ENCODE results near the gene S100A10.

The S100A10 gene

DNA sequence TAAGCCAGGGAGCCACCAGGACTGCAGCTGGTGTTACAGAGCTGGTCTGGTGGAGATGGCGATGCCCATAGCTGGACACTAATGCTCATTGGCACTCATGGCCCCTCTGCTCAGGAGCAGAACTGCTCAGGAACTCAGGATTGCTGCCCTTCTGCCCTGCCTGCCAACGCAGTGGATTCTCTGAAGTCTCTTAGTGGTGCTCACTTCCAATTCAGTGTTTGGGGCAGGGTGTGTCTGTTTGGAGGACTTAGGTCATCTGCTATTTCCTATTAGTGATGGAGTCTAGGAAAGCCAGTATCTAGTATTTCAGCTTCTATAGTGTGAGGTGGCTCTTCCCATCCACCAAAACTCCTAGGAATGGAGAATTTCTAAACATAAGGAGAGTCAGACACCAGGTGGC, 29.1 kb downstream of the S100A10 start:
- no peak for DNase-seq (ENCODE audit: low read depth)

DNA sequence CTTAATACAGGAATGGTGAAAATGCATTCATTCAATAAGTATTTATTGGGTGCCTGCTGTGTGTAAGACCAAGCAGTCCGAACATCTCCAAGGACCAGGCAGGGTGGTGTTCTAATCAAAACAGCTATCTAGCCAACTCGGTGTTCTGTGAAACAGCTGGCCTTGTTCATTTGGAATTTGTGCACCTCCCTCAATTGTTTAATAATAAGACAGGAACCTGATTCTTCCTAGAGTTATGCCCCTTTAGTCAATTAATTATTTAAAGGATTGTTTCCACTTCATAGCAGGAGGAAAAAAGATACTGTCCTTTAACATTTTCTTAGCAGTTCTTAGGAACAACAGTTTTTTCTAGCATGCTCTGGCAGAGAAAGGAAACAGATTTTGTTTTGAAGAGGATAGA, 30.4 kb downstream of the S100A10 start:
- no peak for DNase-seq (ENCODE audit: low read depth)

DNA sequence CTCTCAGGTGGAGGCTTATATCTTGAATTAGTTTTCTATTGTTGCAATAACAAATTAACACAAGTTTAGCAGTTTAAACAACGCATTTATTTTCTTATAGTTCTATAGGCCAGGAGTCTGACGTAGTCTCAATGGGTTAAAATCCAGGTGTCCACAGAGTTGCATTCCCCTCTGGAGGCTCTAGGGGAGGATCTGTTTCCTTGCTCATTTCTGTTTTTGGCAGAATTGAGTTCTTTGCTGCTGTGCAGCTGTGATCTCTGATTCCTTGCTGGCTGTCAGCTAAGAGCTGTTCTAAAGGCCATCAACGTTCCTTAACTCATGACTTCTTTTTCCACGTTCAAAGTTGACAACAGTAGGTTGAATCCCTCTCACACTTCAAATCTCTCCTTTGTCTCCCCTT, 31.8 kb downstream of the S100A10 start:
- DNase-seq (ENCODE audit: low read depth) = no peak

DNA sequence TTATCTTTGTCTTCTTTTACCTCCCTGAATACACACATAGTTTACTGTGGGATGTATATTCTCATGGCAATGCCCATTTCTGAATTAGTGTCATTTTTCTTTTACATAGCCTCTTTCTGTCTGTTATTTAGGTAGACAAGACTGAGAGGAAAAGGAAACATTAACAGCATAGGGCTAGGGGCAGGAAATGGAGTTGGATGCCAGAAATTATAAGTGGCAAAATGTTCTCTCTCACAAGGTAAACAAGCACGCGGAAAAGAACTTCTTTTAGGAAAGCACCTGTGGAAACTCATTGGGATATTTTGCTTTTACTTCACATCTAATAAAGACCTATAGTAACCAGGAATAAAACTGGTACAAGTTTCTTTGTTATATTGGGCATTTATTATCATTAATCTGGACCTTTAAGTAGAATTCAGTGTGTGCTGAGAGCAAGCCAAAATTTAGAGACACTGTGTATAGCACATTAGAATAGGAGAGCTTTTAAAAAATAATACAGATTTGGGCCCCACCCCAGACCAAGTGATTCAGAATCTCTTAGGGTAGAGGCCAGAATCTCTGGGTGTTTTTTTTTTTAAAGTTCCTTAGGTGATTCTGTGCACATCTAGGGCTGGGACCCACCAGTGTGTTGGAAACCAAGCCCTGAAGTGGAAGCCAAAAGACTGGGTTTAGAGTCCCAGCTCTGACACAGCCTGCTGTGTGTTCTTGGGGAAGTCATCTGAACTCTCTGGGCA, 32.7 kb downstream of the S100A10 start:
- DNase-seq (ENCODE audit: low read depth) = no peak

DNA sequence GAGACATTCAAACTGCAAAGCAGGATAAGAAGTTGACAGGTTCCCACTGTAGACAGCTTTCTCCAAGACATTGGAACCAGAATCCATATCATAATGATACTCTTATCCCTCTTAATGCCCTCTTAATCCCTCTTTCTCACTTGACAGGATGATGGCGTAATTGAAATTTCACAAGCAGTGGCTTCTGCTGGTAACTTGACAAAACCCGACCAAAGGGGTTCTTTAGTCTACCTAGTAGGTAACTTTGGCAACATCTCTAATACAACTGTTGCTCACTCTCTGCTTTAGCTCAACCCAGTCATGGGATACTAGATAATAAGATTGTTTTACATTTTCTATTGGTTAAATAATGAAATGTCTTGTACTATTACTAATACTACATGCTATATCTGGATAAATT, 34.7 kb downstream of the S100A10 start:
- no peak for DNase-seq (ENCODE audit: low read depth)

DNA sequence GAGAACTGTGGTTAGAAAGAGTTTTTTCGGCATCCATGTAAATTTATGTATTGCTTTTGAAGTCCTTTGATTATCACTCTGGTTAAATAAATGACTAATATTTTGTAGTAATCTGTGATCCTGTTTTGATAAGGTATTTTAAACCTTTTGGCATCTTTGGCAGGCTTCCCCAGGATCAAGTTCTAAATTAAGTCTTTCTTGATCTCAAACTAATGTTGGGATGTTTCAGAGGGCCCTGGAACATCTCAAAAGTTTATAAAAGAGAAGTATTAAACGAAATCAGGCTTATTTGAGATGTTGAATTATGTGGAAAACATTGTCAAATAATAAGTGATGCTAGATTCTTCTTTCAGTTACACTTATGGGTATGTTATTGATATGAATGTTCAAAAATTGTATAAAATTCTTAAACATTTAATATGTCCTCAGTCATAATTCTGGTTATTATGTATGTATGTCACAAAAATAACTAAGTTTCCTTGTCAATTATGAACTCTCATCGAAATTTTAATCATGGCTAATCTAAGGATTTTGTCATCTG, 36.6 kb downstream of the S100A10 start:
- DNase-seq (ENCODE audit: low read depth) = no peak

DNA sequence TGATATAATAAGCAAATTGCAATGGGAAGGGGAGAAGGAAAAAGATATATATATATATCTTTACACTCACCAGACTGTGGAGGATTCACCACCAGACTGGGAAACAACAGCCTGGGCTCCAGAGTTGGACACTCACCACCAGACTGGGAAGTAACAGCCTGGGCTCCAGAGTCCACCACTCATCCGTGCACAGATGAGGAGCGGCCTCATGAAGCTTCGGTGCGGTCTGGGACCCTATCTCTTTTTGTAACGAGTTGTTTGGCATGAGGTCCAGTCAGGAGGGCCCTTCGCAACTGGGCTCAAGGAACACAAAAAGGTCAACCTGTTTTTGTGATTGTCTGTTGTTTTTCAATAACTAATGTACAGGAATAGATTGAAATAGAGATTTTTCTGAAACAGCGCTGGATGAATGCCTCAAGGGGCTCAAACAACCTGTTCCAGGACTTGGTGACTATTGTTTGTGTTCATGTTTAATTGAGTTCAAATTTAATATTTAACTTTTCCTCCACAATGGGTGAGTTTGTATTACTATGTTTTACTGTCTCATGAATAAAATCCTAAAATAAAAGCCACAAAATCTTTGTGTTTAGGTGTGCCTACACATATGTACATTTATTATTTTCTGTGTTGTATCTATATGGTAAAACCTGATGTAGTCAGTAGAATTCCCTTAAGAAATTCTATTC, 40.1 kb downstream of the S100A10 start:
- DNase-seq (ENCODE audit: low read depth) = no peak

DNA sequence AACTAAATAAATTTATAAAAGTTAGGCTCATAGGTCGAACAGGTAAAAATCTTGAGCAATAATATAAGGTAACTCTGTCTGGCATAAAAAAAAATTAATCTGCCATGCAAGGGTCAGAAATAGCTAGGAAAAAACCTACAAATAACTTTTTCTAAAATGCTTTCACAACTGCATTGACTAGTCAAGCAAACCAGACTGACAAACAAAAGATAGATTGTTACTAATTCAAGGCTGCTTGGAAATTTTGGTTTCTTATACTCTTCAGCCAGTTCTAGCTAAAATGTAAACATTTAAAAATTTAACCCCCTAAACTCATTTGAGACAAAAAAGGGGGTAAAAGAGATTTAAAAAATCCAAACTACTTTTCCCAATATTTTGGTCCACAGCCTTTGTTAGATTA, 40.8 kb downstream of the S100A10 start:
- DNase-seq (ENCODE audit: low read depth) = no peak

DNA sequence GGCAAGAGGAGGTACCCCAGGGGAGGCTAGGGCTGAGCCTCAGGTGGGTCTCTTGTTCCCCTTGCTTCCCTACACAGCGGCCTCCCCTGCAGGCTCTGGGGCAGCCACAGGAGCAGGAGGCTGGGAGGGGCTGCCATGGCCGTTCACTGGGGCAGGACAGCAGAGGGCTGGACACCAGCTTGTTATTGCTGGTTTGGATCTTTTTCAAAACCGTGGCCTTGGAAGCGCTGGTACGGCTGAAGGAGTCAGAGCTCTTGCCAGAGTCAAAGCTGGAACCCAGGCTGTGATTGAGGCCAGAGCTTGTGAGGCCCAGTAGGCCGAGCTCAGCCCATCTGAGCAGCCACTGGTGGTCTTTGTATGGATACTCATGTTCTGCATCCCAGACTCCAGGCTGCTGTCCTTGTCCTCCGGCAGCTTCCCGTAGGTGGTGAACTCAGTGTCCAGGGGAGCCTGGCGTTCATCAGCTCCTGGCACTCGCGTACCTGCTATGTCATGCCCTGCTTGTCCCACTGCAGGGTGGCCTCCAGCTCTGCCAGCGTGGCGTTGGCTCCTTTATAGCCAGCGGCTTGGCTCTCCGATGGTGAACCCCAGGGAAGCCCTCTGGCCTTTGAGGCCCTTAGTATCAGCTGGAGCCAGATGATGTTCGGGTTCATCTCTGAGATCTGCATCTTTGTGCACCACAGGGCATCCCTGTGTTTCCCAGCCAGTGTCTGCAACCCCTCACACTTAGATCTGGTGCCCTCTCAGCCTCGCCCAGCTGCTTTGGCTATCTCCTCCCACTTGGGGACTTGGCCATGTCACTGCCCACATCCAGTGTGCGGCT, 44.1 kb downstream of the S100A10 start:
- no peak for DNase-seq (ENCODE audit: low read depth)

DNA sequence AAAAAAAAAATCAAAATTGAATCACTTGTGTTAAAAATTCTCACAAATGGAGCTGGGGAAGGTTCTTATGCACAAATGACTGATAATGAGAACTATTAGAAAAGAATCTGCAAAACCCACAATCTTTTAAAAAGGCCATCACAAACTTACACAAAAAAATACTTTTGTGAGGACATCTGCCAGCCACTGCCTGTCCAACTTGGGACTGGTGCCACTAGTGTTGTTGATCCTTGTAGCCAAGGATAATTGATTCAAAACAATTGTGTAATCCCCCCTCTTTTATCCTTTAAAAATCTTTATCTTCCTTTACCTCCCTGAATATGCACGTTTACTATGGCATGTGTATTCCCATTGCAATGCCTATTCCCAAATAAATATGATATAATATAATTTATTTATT, 45.2 kb downstream of the S100A10 start:
- no peak for DNase-seq (ENCODE audit: low read depth)

DNA sequence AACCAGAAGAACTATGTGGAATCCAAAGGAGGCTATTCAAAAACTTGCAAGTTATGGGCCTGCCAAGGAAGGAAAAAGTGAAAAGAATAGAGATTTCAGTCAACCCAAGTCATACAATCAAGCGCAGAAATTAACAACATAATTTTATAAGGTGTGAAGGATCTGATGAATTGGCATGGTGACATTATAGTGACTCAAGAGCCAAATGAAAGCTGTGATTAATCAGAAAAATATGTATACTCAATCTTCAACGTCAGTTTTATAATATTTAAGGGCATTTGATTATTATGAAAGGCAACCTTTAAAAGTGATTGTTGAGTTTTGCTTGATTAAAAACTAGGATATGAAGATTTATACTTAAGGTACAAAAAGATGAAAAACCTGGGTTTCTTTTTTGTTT, 46.5 kb downstream of the S100A10 start:
- no peak for DNase-seq (ENCODE audit: low read depth)

DNA sequence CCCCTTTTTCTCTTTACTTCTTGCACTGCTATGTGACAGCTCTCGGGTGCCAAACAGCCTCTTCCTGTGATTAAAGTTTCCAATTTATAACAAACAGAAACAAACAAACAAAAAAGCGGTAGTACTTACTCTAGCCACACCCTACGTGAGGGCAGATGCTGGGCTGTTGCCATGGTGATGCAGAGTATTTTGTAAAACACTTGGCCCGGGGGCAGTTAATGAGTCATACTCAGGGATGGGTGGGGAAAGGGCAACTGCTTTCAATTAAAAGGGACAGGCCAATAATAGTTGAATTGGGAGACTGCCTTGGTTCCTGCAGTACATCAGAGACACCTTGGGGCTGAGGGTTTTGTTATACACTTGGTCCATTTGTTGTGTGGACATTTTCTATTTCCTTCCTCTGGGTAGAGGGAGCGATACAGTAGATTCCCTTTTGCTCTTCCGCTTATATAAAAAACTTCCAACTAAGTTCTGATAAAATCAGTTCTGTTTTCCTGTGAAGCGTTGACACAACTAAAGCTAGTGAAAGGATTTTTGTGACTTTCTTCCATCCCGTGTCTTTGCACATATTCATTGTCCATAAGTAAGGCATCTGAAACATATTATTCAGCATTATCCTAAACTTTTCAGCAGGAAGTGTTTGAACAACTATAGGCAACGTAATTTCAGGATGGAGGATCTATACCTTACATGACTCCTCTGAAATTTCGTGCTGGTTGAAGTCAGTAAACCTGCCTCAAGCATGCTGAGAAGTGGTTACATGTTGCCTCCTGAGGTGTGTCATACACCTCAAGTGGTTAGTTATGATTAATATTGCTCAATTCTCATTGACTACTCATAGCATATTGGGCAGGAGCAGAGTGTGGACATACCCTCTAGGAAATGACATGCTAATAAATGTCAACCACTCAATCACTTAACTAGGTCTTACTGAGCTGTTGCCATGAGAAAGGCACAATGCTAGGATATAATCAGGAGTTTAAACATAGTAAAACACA, 47.6 kb downstream of the S100A10 start:
- peak; percentile 81 for DNase-seq (ENCODE audit: low read depth)

DNA sequence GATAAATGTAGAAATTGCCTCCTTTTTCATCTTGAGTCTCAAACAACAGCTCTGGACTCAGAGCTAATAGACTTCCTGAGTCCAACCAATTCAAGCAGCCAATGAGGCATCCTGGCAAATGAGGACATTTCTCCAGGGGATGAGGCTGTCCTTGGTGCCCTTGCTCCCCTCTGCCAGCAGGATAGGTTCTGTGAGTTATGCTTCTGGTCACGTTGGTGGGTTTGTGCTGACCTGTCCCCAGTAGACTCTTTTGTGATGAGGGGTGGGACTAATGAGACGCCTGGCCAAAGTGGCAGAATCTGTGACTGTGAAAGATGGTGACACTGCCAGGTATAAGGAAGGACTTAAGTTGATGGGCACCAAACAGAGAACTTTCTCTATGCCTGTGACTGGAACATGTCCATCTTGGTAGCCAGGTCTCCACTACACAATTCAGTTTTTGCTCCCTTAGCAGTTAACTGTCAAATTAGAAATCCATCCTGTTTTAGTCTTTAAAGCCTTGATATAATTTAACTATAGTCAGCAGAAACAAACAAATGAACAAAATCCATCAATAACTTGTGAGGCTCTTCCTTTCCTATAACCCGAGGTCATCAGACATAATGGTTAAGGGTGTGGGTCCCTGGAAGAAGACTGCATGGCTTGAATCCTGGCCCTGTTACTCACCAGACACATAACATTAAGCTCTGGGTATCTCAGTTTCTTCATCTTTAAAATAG, 48.6 kb downstream of the S100A10 start:
- DNase-seq (ENCODE audit: low read depth) = no peak

DNA sequence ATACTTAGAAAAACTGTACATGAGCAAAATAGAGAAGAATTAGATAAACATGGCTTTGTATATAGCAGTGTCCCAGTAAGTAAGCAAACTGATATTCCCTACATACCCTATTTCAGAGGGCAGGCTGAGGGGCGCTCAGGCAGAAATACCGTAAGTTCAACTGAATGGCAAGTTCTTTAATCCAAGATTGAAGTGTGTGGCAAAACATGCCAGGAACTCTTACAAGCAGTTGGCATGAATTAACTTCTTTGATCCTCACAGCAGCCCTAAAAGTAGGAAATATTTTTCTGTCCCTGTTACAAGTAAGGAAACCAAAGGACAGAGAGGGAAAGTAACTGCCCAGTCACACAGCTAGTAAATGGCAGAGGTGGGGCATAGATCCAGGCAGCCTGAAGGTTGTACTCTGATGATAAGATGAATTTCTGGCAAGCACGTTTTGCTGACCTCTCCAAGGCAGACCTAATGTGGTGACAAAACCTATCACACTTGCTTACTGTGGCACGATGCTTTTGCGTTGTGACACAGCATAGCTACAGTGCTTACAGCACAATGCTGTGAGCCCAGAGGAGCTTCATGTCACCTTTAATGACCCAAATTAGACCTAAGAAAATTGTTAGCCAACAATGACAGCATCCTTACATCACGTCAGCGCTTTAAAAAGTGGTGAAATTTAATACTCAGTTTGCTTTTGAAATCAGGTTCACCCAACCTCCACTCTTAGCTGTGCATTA, 49.4 kb downstream of the S100A10 start:
- DNase-seq (ENCODE audit: low read depth) = no peak

DNA sequence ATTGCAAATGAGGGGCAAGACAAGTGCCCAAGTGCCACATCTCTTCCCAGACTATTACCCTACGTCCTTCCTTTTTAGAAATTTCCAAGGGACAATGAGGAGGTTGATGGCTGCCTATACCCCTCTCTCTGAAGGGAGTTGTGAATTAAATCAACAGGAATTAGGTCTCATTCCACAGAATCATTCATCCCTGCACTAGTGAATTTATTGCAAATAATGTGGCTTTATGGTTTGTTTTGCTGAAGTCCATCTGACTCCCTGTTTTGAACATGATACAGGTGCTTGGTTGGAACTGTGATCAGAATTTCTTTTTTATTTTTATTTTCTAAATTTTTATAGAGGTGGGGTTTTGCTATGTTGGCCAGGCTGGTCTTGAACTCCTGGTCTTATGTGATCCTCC, 50.1 kb downstream of the S100A10 start:
- no peak for DNase-seq (ENCODE audit: low read depth)

DNA sequence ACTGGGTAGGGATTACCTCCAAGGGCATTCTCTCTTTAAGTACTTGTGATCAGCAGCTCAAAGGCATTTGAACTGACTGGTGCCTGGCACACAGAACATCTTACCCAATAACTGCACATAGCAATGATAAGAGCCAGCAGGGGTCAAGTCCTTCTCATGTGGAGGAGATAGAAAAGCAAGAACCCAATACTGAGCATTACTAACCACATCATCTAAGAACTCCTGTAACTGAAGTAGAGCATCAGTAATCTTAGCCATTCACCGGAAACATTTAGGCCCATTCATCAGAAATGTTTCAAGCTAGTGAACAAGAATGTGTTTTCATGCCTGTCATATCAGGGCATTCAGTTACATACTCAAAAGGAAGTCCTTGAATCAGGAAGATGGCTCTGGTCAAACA, 50.8 kb downstream of the S100A10 start:
- no peak for DNase-seq (ENCODE audit: low read depth)

DNA sequence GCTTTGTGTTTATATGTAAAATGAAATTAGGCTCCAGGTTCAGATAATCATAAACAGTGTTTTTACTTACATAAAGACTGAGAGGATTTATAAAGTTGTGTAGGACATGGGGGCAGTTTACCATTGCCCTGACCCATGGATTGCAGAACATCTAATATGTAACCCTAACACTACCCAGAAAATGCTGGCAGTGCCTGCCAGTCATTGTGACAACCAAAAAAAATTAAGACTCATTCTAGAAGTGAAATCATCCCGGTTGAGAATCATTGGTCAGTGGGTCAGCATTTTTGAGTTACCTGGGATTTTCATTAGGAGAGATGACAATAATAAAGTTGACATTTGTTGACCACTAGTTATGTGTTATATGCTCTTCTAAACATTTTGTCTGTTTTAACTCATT, 53.1 kb downstream of the S100A10 start:
- no peak for DNase-seq (ENCODE audit: low read depth)

DNA sequence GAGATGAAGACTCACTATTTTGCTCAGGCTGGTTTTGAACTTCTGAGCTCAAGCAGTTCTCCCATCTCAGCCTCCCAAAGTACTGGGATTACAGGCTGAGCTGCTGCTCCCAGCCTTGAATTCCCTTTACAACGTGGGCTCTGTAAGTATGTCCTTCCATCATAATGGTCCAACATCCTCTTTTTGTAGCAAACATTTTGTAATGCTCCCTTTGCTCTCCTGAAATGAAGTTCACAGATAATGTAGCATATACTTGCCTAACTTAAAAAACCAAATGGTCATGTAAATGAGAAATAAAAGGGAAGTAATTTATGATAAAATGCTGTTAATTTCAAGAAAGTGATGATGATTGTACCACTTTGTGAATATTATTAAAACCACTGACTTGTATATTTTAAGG, 53.9 kb downstream of the S100A10 start:
- no peak for DNase-seq (ENCODE audit: low read depth)

DNA sequence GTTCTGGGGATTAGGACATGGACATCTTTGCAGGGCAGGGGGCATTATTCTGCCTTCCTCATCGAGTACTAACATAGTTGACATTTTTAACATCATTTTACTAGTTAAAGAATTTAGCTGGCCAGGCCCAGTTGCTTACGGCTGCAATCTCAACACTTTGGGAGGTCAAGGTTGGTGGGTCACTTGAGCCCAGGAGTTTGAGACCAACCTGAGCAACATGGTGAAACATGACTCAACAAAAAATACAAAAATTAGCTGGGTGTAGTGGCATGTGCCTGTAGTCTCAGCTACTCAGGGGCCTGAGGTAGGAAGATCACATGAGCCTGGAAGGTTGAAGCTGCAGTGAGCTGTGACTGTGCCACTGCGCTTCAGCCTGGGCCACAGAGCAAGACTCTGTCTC, 54.5 kb downstream of the S100A10 start:
- no peak for DNase-seq (ENCODE audit: low read depth)

DNA sequence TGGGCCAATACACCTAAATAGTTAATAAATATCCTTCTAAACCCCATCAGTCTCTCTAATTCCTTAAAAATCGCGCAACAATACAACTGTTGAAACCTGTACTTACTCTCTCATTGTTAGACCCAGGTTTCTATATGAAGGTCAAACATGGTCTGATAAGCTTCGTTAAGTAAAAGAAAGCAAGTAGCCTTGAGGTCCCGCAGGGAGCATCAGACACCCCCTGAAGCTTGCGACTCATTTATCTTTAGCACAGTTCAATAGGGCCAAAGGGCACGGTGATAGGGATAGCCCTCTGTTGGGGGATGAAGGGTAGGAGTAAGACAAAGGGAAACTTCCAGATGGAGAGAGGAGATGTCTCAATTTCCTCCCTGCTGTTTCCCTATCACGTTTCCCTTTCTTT, 57.0 kb downstream of the S100A10 start:
- DNase-seq (ENCODE audit: low read depth) = no peak

Measured in T follicular helper cell (primary cell).